ENCODE measurements around the gene ATP6V1F. TPM values are rescaled to one million over a fixed set of nuclear protein-coding genes. Genes with fewer than 3 reads are reported as not detected.

The ATP6V1F gene
- total RNA-seq, 1 experiment from 2014 or later: 149 TPM

DNA sequence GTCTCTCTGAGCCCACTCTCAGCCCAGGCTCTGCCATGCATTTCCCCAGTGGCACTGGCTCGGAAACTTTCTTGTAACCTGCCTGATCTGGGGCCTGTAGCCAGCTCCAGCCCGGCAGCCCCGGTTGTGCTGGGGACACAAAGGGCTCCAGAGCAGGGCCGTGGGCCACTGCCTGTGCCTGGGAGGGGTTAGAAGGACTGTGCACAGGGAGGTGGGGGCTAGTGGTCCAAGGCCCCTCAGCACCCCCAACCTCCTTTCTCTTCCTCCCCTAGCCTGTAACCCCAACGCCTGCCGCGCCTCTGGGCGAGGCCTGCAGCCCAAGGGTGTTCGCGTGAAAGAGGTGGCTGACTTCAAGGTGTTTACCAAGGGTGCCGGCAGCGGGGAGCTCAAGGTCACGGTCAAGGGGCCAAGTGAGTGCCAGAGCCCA, 22.9 kb upstream of the ATP6V1F start:
- peaks cover 0 to 8% of the 10 kb centered on the region in 2 experiments; a peak in 2 of 4 replicates for H3K4me1 ChIP-seq (ENCODE audit: control insufficient read depth in 1 of 2, insufficient read depth in 2 of 2, low read length in 2 of 2)
- no peaks in the 10 kb centered on the region for H3K27me3 ChIP-seq (ENCODE audit: insufficient read depth, low read length)
- DNase-seq (ENCODE audit: low read depth, low spot score): no peak
- intact Hi-C loops (cut with micrococcal nuclease): no loop called here
- H3K4me2 ChIP-seq (ENCODE audit: low read length): no peak overlapping the region
- H2AFZ ChIP-seq (ENCODE audit: low read depth, low read length, poor library complexity, severe bottlenecking): no peak overlapping the region
- no peak for TF ChIP-seq FOSL1 (IDR thresholded peaks at IDR 0.05; ENCODE audit: low read depth)
- no peak for TF ChIP-seq POLR2AphosphoS5 (IDR thresholded peaks at IDR 0.05; ENCODE audit: low read depth, low read length)
- no peak for TF ChIP-seq EZH2 (IDR thresholded peaks at IDR 0.05)
- TF ChIP-seq RAD21 (IDR thresholded peaks at IDR 0.05; ENCODE audit: low read depth): no peak
- no peak overlapping the region for H3K4me3 ChIP-seq (replicated peaks in 1 of 2; ENCODE audit: low read depth in 1 of 2, low read length in 2 of 2)
- no TSS peak for BruUV-seq (replicated peaks)
- ATAC-seq: no peak
- no peaks in the 10 kb centered on the region for H4K20me1 ChIP-seq (ENCODE audit: insufficient read depth)
- H3K27ac ChIP-seq (ENCODE audit: low read depth, low read length): no peak overlapping the region
- peaks cover 0 to 27% of the 10 kb centered on the region in 2 experiments; a peak in 1 of 4 replicates for H3K36me3 ChIP-seq (ENCODE audit: control insufficient read depth in 1 of 2, insufficient read depth in 2 of 2, low read length in 2 of 2)
- no peaks in the 10 kb centered on the region for H3K9me3 ChIP-seq (ENCODE audit: control insufficient read depth in 1 of 2, insufficient read depth in 1 of 2, low read depth in 1 of 2, low read length in 2 of 2)
- ChIA-PET POLR2A (no interaction called here), CTCF (no interaction called here), RAD21 (ENCODE audit: low non-redundant PET in 1 of 2, low total read pairs in 2 of 2, uncharacterized antibody in 2 of 2, unreplicated experiment in 2 of 2) (no interaction called here)
- H3K79me2 ChIP-seq (ENCODE audit: insufficient read depth, low read length): no peaks in the 10 kb centered on the region
- no peaks in the 10 kb centered on the region for H3K9me2 ChIP-seq (ENCODE audit: insufficient read depth)
- H3K9ac ChIP-seq (ENCODE audit: low read length): no peak overlapping the region

- ATAC-seq: no peak
- TF ChIP-seq RAD21 (IDR thresholded peaks at IDR 0.05; ENCODE audit: low read depth) (no peak), ELF1 (IDR thresholded peaks at IDR 0.05; ENCODE audit: borderline replicate concordance, low read depth) (no peak)
- ChIA-PET RAD21 (ENCODE audit: low non-redundant PET in 1 of 2, low total read pairs in 2 of 2, uncharacterized antibody in 2 of 2, unreplicated experiment in 2 of 2) (no interaction called here), CTCF (interaction anchor here (2.1 kb wide), 1 partner anchor 7 kb away, joined by 11 read pairs; no protein-coding TSS in a partner anchor), POLR2A (no interaction called here)
- no peak overlapping the region for H3K27ac ChIP-seq (ENCODE audit: low read depth, low read length)
- no peaks in the 10 kb centered on the region for H3K9me2 ChIP-seq (ENCODE audit: insufficient read depth)
- no peak for DNase-seq (ENCODE audit: low read depth, low spot score)
- intact Hi-C loops (cut with micrococcal nuclease): no loop called here
- H3K79me2 ChIP-seq (ENCODE audit: insufficient read depth, low read length): no peaks in the 10 kb centered on the region
- no peak overlapping the region for H3K9ac ChIP-seq (ENCODE audit: low read length)
- H4K20me1 ChIP-seq (ENCODE audit: insufficient read depth): no peaks in the 10 kb centered on the region
- no peak overlapping the region for H2AFZ ChIP-seq (ENCODE audit: low read depth, low read length, poor library complexity, severe bottlenecking)
- H3K4me2 ChIP-seq (ENCODE audit: low read length): no peak overlapping the region
- H3K36me3 ChIP-seq (ENCODE audit: control insufficient read depth in 1 of 2, insufficient read depth in 2 of 2, low read length in 2 of 2): peaks cover 0 to 30% of the 10 kb centered on the region in 2 experiments; a peak in 1 of 4 replicates
- H3K27me3 ChIP-seq (ENCODE audit: insufficient read depth, low read length): no peaks in the 10 kb centered on the region
- BruUV-seq (replicated peaks): no TSS peak
- no peaks in the 10 kb centered on the region for H3K9me3 ChIP-seq (ENCODE audit: control insufficient read depth in 1 of 2, insufficient read depth in 1 of 2, low read depth in 1 of 2, low read length in 2 of 2)
- no peak overlapping the region for H3K4me3 ChIP-seq (replicated peaks in 1 of 2; ENCODE audit: low read depth in 1 of 2, low read length in 2 of 2)
- peaks cover 0 to 8% of the 10 kb centered on the region in 2 experiments; a peak in 2 of 4 replicates for H3K4me1 ChIP-seq (ENCODE audit: control insufficient read depth in 1 of 2, insufficient read depth in 2 of 2, low read length in 2 of 2)
Measured at GRCh38 chr7:128840326-128841170, 22.1 kb upstream of the ATP6V1F start.
